Measurements from ENCODE around the gene UBE2H.
A peak's percentile ranks its signal among the peaks of the same experiment; 100 is the strongest.
"Not testable (repeated sequence)": the region's sequence is repeated elsewhere in the genome, so short reads cannot be mapped to it uniquely, and the experiment has no call there.

The UBE2H gene

DNA sequence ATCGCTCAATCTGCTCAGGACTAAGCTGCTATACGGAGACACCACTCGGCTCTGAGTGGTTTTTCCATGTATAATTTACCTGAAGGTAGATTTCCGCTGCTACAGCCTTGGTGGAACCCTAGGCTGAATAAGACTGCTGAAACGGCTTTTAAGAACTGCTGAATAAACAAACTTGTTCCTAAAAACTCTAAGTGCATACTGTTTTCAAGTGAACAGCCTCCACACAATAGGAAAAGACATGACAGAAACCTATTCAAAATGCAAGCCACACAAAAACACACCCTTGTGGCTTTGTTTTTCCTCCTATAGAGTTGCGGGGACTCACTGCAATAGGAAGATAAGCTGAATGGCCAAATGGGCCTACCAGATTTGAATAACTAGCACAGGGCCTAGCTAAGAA is 117.2 kb downstream of the UBE2H start:
- TF ChIP-seq, protein P1, sequence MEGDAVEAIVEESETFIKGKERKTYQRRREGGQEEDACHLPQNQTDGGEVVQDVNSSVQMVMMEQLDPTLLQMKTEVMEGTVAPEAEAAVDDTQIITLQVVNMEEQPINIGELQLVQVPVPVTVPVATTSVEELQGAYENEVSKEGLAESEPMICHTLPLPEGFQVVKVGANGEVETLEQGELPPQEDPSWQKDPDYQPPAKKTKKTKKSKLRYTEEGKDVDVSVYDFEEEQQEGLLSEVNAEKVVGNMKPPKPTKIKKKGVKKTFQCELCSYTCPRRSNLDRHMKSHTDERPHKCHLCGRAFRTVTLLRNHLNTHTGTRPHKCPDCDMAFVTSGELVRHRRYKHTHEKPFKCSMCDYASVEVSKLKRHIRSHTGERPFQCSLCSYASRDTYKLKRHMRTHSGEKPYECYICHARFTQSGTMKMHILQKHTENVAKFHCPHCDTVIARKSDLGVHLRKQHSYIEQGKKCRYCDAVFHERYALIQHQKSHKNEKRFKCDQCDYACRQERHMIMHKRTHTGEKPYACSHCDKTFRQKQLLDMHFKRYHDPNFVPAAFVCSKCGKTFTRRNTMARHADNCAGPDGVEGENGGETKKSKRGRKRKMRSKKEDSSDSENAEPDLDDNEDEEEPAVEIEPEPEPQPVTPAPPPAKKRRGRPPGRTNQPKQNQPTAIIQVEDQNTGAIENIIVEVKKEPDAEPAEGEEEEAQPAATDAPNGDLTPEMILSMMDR (IDR thresholded peaks at IDR 0.05; ENCODE audit: borderline replicate concordance, control extremely low read depth, extremely low read depth, insufficient read depth, missing control alignments): no peak
- in situ Hi-C loops (cut with MboI; ENCODE audit: low sequenced_read_pairs, unreplicated experiment): no loop called here
- DNase-seq (ENCODE audit: low spot score): no peak

- in situ Hi-C loops (cut with MboI; ENCODE audit: low sequenced_read_pairs, unreplicated experiment); DNase-seq (ENCODE audit: low spot score): not testable (repeated sequence)
Measured at GRCh38 chr7:129833353-129833752, 119.4 kb downstream of the UBE2H start.

DNA sequence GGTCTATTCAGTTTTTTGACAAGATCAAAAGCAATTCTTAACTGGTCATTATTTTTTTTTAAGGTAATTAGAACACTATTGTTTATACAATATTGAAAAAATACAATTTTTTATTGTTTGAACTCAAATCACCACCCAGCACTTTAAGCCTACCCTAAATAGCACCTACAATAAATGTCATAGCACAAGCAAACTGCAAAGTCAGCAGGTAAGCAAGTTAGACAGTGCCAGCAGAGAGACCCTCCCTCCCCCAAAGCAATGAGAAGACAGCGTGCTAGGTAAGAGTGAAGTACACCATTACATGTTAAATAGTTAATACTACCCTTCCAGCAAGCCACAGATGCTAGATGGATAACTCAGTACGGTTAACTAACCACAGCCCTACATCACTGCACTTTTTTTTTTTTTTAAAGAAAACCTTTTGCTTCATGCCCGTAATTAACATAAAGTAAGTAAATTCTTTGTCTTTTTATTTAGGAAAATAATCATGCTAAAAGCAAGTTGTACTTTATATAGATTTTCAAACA is 120.0 kb downstream of the UBE2H start:
- in situ Hi-C loops (cut with MboI; ENCODE audit: low sequenced_read_pairs, unreplicated experiment): no loop called here
- TF ChIP-seq, protein P1 (IDR thresholded peaks at IDR 0.05; ENCODE audit: borderline replicate concordance, control extremely low read depth, extremely low read depth, insufficient read depth, missing control alignments): no peak
- DNase-seq (ENCODE audit: low spot score): no peak

- in situ Hi-C loops (cut with MboI; ENCODE audit: low sequenced_read_pairs, unreplicated experiment): no loop called here
- no peak for DNase-seq (ENCODE audit: low spot score)
- TF ChIP-seq, protein P1 (IDR thresholded peaks at IDR 0.05; ENCODE audit: borderline replicate concordance, control extremely low read depth, extremely low read depth, insufficient read depth, missing control alignments): no peak
Measured at GRCh38 chr7:129832282-129832681, 120.5 kb downstream of the UBE2H start.

- in situ Hi-C loops (cut with MboI; ENCODE audit: low sequenced_read_pairs, unreplicated experiment): no loop called here
- no peak for DNase-seq (ENCODE audit: low spot score)
- TF ChIP-seq, protein P1 (IDR thresholded peaks at IDR 0.05; ENCODE audit: borderline replicate concordance, control extremely low read depth, extremely low read depth, insufficient read depth, missing control alignments): no peak
Measured at GRCh38 chr7:129831424-129832058, 121.2 kb downstream of the UBE2H start.

- TF ChIP-seq, protein P1 (IDR thresholded peaks at IDR 0.05; ENCODE audit: borderline replicate concordance, control extremely low read depth, extremely low read depth, insufficient read depth, missing control alignments): no peak
- DNase-seq (ENCODE audit: low spot score): no peak
- in situ Hi-C loops (cut with MboI; ENCODE audit: low sequenced_read_pairs, unreplicated experiment): no loop called here
Measured at GRCh38 chr7:129830949-129831348, 121.8 kb downstream of the UBE2H start.

- DNase-seq (ENCODE audit: low spot score): peak; percentile 68
- in situ Hi-C loops (cut with MboI; ENCODE audit: low sequenced_read_pairs, unreplicated experiment): loop anchor here (10.0 kb wide), 1 partner anchor 165 kb away; no protein-coding TSS in a partner anchor
Measured at GRCh38 chr7:129829737-129830631, 122.8 kb downstream of the UBE2H start.

More at GRCh38 chr7:129829737-129830631, 122.8 kb downstream of the UBE2H start:
- TF ChIP-seq, protein P1 (IDR thresholded peaks at IDR 0.05; ENCODE audit: borderline replicate concordance, control extremely low read depth, extremely low read depth, insufficient read depth, missing control alignments): peak; percentile 64
